Measurements from ENCODE around the gene CD247.

Gene CD247

GRCh38 chr1:167511374-167511986 lies 6.8 kb downstream of the CD247 start:
- no peak for TF ChIP-seq GATA3 (IDR thresholded peaks at IDR 0.05; ENCODE audit: low read depth, low read length)
- no peak for TF ChIP-seq GATA2 (IDR thresholded peaks at IDR 0.05; ENCODE audit: low read depth, low read length)

GRCh38 chr1:167510881-167511280 lies 7.4 kb downstream of the CD247 start:
- TF ChIP-seq GATA2 (IDR thresholded peaks at IDR 0.05; ENCODE audit: low read depth, low read length) = no peak
- TF ChIP-seq GATA3 (IDR thresholded peaks at IDR 0.05; ENCODE audit: low read depth, low read length) = no peak

- TF ChIP-seq GATA2 (IDR thresholded peaks at IDR 0.05; ENCODE audit: low read depth, low read length) = no peak
These were observed 8.1 kb downstream of the CD247 start for GRCh38 chr1:167510244-167510643.

DNA sequence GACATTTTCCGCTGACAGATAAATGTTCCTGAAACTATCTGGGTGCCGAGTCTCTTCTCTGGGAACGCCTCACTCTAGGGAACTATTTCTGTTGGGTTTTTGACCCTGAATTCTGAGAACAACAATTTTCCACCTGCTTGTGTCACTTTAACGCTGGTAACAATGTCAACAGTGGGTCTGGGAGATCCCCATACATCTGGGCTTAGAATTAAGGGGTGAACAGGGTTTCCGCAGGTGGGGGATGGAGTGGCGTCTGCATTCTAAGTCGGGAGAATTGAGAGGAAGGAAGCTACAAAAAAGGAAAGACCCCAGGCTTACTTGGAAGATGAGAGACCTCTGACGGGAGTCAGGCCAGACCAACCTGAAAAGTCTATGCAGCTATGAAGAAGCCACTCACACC lies 8.7 kb downstream of the CD247 start:
- no peak for TF ChIP-seq GATA3 (IDR thresholded peaks at IDR 0.05; ENCODE audit: low read depth, low read length)
- TF ChIP-seq GATA2 (IDR thresholded peaks at IDR 0.05; ENCODE audit: low read depth, low read length) = no peak

DNA sequence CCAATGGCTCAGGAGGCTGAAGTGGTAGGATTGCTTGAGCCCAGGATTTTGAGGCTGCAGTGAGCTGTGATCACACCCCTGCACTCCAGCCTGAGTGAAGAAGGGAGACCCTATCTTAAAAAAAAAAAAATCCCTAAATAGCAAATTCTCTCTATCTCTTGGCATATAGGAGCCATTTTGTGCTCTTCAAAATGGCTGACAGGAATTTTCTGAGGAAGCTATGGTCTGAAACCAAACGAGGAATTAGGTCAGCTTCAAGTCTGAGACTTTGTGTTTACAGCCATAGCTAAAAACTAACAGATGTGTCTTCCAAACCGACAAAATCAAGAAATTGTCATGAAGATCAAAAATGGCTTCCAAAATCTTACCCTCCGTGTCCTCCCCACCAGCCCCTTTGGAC lies 10.6 kb downstream of the CD247 start:
- TF ChIP-seq GATA2 (IDR thresholded peaks at IDR 0.05; ENCODE audit: low read depth, low read length) = no peak
- no peak for TF ChIP-seq GATA3 (IDR thresholded peaks at IDR 0.05; ENCODE audit: low read depth, low read length)

DNA sequence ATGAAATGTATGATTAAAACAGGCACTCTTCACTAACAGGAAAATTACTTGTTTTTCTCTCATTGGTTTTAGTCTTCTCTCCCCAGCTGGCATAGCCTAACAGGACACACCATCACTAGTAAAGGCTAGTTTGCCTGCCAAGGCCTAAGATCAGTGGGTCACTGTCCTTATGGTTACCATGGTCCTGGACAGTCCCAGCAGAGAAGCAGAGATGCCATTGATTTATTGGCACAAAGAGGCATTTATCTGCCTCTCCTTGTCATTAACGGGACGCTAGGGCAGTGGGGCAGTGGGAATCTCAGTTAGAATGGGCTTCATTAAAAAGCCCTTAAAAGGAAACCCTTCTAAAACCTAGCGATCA lies 13.9 kb downstream of the CD247 start:
- no peak for TF ChIP-seq GATA2 (IDR thresholded peaks at IDR 0.05; ENCODE audit: low read depth, low read length)
- TF ChIP-seq GATA3 (IDR thresholded peaks at IDR 0.05; ENCODE audit: low read depth, low read length) = no peak

DNA sequence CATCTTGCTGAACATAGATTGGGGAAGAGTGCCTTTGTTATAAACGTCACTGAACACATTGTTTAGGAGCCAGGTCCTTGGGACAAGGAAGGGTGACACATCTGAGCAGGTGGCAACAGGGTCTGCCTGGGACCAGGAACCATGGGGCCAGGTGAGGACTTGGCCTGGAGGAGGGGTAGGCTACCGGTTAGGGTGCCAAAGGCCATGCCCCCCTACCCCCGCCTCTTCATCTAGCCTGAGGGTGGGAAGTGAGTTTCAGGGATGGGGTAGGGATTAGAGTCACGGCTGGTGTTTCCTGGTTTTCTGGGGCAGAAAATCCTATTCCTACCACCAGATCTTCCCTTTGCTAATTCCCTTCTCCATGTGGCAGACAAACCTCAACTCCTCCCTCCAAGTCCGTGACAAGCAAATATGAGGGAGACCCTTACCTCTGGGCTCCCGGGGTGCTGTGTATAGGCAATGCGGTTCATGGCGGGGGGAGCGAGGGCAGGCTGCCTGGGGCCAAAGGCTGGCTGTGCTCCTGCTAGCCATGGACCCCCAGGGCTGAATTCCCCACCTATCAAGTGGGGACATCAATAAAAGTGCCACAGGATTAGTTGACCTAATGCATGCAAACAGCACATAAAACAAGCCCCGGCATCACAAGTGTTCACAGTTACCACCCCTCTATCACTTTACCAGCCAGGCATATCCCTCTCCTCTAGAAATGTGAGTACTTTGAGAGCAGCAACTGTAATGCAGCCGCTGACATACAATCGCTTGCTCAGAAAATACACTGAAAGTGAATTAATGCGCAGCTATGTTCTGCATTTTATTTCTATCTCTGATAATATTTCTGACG lies 14.5 kb downstream of the CD247 start:
- TF ChIP-seq GATA3 (IDR thresholded peaks at IDR 0.05; ENCODE audit: low read depth, low read length) (no peak), GATA2 (IDR thresholded peaks at IDR 0.05; ENCODE audit: low read depth, low read length) (no peak)

DNA sequence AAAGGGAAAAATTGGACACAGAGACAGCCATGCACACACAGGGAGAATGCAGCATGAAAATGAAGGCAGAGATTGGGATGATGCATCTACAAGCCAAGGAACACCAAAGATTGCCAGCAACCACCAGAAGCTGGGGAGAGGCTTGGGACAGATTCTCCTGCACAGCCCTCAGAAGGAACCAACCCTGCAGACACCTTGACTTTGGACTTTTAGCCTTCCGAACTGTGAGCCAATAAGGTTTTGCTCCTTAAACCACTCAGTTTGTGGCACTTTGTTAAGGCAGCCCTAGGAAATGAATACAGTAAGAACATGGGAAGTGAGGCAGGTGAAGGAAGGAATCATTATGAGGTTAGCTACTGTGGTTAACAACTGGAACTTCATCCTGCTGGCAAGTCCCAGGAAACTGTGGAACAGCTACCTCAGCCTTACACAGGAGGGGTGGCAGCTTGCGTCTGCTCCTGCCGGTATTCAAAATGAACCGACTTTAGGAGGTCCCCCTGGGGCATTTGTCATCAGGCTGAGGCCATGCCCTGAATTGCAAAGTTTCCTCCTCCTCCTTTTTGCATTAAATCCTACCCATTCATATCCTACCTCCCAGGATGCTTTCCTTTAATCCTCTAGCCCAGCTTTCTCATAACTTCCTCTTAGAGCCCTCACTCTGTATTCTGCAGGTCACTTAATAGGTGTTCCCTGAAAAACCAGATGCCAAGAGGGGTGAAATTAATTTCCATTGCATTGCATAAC lies 15.4 kb downstream of the CD247 start:
- TF ChIP-seq GATA2 (IDR thresholded peaks at IDR 0.05; ENCODE audit: low read depth, low read length) = no peak
- TF ChIP-seq GATA3 (IDR thresholded peaks at IDR 0.05; ENCODE audit: low read depth, low read length) = no peak

DNA sequence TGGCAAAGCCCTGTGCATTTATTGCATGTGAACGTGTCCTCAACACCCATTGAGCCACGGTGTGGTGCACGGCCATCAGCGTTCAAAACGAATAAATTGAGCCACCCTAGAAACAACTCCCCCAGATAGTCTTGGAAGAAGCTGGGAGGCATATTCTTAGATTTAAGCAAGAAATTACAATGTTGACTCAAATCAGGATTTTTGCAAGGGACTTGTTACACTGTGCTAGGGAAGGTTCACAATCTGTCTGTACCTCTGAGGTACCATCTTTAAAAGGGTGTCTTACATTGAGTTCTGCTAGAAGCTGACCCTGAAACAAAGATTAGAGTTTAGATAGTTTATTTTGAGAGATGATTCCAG lies 16.2 kb downstream of the CD247 start:
- TF ChIP-seq GATA2 (IDR thresholded peaks at IDR 0.05; ENCODE audit: low read depth, low read length) (no peak), GATA3 (IDR thresholded peaks at IDR 0.05; ENCODE audit: low read depth, low read length) (no peak)

- TF ChIP-seq GATA3 (IDR thresholded peaks at IDR 0.05; ENCODE audit: low read depth, low read length) = no peak
- no peak for TF ChIP-seq GATA2 (IDR thresholded peaks at IDR 0.05; ENCODE audit: low read depth, low read length)
These were observed 16.7 kb downstream of the CD247 start for GRCh38 chr1:167501515-167502191.

DNA sequence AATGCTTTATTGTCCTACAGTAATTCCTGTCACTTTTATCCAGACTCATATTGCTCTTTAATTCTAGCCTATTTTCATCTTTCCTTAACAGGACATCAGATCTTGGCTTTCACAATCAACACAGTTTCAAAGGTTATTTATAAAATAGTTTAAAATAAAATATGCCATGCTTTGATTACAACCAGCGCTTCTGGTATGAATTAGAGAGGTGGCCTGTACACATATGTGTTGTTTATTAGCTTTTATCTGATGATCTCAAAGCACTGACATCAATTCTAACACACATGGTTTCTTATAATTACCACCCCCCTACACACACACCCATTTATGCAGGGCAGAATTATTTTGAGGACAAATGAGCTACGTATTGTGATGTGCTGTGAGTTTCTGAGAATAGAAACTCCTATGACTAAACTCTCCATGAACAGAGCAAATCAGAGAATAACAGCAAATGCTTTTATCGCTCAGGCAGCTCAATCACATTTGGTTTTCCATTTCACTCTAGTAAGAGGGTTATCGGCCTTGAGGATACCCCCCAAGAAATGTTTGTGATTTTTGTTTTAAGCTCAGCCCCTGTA lies 18.0 kb downstream of the CD247 start:
- peak; percentile 84 for TF ChIP-seq GATA3 (IDR thresholded peaks at IDR 0.05; ENCODE audit: low read depth, low read length)
- TF ChIP-seq GATA2 (IDR thresholded peaks at IDR 0.05; ENCODE audit: low read depth, low read length) = peak; percentile 34; the same call in 1 of the 2 replicates

DNA sequence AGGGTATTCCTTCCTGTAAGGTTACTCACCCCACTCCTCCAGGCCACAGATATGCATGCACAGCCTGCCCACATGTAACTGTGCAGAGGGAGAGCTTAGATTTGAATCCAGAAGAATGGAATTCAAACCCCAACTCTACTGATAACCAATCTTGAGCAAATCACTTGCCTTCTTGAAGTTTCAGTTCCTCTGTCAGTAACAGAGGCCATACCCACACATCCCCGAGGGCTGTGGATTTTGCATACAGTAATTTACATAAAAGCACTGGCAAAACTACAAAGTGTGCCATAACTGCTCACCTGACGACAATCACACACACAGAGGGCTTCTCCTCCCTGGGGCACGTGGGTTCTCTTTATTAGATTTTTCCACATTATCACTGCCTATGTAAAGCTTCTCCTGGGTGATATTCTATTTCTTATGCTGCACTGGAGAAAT lies 18.6 kb downstream of the CD247 start:
- no peak for TF ChIP-seq GATA3 (IDR thresholded peaks at IDR 0.05; ENCODE audit: low read depth, low read length)
- no peak for TF ChIP-seq GATA2 (IDR thresholded peaks at IDR 0.05; ENCODE audit: low read depth, low read length)

DNA sequence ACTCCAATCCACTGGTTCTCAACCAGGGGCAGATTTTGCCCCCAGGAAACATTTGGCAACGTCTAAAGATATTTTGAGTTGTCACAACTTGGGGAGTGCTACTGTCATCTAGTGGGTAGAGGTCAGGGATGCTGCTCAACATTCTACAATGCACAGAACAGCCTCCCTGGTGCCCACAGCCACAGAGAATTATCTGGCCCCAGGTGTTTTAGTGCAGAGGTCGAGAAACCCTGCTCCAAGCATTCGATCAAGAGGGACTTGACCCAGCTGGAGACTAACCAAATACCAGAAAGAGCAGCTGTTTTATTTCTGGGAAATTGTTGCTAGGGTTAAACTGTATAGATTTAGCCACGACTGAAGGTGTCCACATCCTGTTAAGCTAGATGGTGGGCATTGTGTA lies 19.2 kb downstream of the CD247 start:
- TF ChIP-seq GATA3 (IDR thresholded peaks at IDR 0.05; ENCODE audit: low read depth, low read length) (no peak), GATA2 (IDR thresholded peaks at IDR 0.05; ENCODE audit: low read depth, low read length) (no peak)
